ENCODE measurements around the gene TUBB3.

- no peak for TF ChIP-seq GATA2 (IDR thresholded peaks at IDR 0.05; ENCODE audit: low read depth, low read length)
- TF ChIP-seq GATA3 (IDR thresholded peaks at IDR 0.05; ENCODE audit: low read depth, low read length), result no peak
Measured at GRCh38 chr16:89899879-89900481, 23.2 kb upstream of the TUBB3 start.
